Measurements from ENCODE around the gene ROR2. TPM values are rescaled to one million over a fixed set of nuclear protein-coding genes. Genes with fewer than 3 reads are reported as not detected.

Gene ROR2
- total and polyA plus RNA-seq, 2 of the 13 experiments (the other 11 are each of a cell fraction or from before 2014, with no cell fraction given) = not detected

DNA sequence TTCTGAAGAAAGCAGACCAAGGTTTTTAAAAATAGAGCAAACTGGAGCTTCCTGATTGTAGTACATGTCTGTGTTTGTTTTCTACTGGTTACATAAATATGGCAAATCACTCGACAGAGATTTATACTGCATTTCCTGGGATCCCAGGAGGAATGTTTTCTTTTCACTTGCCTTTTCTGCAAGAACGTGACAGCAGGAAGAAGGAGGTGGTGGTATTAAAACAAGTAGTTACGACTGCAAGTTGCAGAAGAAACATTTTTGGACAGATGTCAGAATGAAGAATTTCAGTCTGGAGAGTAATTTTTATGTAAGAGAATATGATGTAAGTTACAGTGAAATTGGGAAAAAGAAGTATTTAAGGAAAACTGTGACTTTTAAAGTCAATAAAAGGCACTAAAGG, 272.7 kb downstream of the ROR2 start:
- Histone ChIP-seq H3K27ac (ENCODE audit: extremely low read length, insufficient read depth, low read length) (no peak overlapping the region), H3K4me1 (ENCODE audit: insufficient read depth, low read length) (no peaks in the 10 kb centered on the region), H3K9ac (ENCODE audit: insufficient read depth, low read depth, low read length) (no peak overlapping the region), H3K4me3 (replicated peaks in 1 of 3; ENCODE audit: insufficient read depth in 1 of 3, low read depth in 2 of 3, low read length in 3 of 3) (no peak overlapping the region), H3K27me3 (ENCODE audit: control insufficient read depth in 1 of 2, insufficient read depth in 2 of 2, low read length in 2 of 2) (peaks cover 0 to 7% of the 10 kb centered on the region in 2 experiments; a peak in 2 of 5 replicates), H3K36me3 (replicated peaks in 1 of 2; ENCODE audit: control insufficient read depth in 1 of 2, insufficient read depth in 2 of 2, low read length in 2 of 2) (no peaks in the 10 kb centered on the region), H3K79me2 (ENCODE audit: insufficient read depth, low read length) (no peaks in the 10 kb centered on the region), H2AFZ (ENCODE audit: low read length) (no peak overlapping the region), H3K4me2 (ENCODE audit: low read depth, low read length) (no peak overlapping the region), H3K9me3 (ENCODE audit: low read length) (no peaks in the 10 kb centered on the region), H4K20me1 (ENCODE audit: insufficient read depth, low read length) (no peaks in the 10 kb centered on the region)
- intact Hi-C loops (cut with micrococcal nuclease; ENCODE audit: unreplicated experiment) = loop anchor here (5.0 to 10.0 kb wide), 3 partner anchors 243 to 695 kb away; no protein-coding TSS in a partner anchor
- ChIA-PET POLR2A (no interaction called here), CTCF (ENCODE audit: low intra/inter-chr PET ratio, low total read pairs) (no interaction called here)
- DNase-seq (ENCODE audit: low spot score) (no peak), ATAC-seq (no peak), FAIRE-seq (no peak)
- WGBS (ENCODE audit: low lambda C conversion rate) = 2% methylated on average over 3 of the region's 3 CpGs
- no peak for TF ChIP-seq TEAD2 (CRISPR knock-in tag; IDR thresholded peaks at IDR 0.05)
- TF ChIP-seq ISL2 (CRISPR knock-in tag; IDR thresholded peaks at IDR 0.05) = no peak
- TF ChIP-seq ZNF878 (CRISPR knock-in tag; IDR thresholded peaks at IDR 0.05) = no peak
- BruUV-seq (replicated peaks) = no TSS peak
- in situ Hi-C loops (cut with HindIII; ENCODE audit: extremely low pct_ligation_motif_present, low pct_unique_long_range_greater_than_20kb) = no loop called here

DNA sequence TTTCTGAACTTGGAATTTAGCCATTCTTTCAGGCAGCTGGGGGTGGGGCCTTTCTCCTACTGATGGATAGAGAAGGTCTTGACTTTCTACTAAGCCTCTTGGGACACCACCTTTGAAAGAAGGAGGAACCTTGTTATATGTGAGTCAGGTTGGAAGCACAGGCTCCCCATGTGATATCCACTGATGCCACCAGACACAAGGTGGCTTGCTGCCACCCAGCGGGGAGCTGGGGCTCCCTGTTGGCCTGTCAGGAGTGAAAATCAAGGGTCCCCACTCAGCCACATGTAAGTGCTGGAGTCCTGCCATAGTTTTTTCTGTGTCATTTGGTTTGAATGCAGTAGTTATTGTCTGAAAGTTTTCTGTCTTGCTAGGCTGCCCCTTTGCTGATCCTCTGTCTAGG, 274.0 kb downstream of the ROR2 start:
- peak; percentile 15 for FAIRE-seq
- Histone ChIP-seq H3K79me2 (ENCODE audit: insufficient read depth, low read length) (no peaks in the 10 kb centered on the region), H3K27me3 (ENCODE audit: control insufficient read depth in 1 of 2, insufficient read depth in 2 of 2, low read length in 2 of 2) (no peaks in the 10 kb centered on the region; a peak in 2 of 5 replicates), H3K9me3 (ENCODE audit: low read length) (no peaks in the 10 kb centered on the region), H3K4me3 (replicated peaks in 1 of 3; ENCODE audit: insufficient read depth in 1 of 3, low read depth in 2 of 3, low read length in 3 of 3) (no peak overlapping the region), H4K20me1 (ENCODE audit: insufficient read depth, low read length) (no peaks in the 10 kb centered on the region), H2AFZ (ENCODE audit: low read length) (no peak overlapping the region), H3K4me1 (ENCODE audit: insufficient read depth, low read length) (no peaks in the 10 kb centered on the region), H3K4me2 (ENCODE audit: low read depth, low read length) (no peak overlapping the region), H3K27ac (ENCODE audit: extremely low read length, insufficient read depth, low read length) (no peak overlapping the region), H3K36me3 (replicated peaks in 1 of 2; ENCODE audit: control insufficient read depth in 1 of 2, insufficient read depth in 2 of 2, low read length in 2 of 2) (no peaks in the 10 kb centered on the region), H3K9ac (ENCODE audit: insufficient read depth, low read depth, low read length) (no peak overlapping the region)
- in situ Hi-C loops (cut with HindIII; ENCODE audit: extremely low pct_ligation_motif_present, low pct_unique_long_range_greater_than_20kb) (no loop called here), intact Hi-C loops (cut with micrococcal nuclease; ENCODE audit: unreplicated experiment) (loop anchor here (1.0 to 10.0 kb wide), 4 partner anchors 241 to 761 kb away; no protein-coding TSS in a partner anchor)
- no CpG with 5 or more reads among the region's 1 CpG for WGBS (ENCODE audit: low lambda C conversion rate)
- TF ChIP-seq, protein P1, sequence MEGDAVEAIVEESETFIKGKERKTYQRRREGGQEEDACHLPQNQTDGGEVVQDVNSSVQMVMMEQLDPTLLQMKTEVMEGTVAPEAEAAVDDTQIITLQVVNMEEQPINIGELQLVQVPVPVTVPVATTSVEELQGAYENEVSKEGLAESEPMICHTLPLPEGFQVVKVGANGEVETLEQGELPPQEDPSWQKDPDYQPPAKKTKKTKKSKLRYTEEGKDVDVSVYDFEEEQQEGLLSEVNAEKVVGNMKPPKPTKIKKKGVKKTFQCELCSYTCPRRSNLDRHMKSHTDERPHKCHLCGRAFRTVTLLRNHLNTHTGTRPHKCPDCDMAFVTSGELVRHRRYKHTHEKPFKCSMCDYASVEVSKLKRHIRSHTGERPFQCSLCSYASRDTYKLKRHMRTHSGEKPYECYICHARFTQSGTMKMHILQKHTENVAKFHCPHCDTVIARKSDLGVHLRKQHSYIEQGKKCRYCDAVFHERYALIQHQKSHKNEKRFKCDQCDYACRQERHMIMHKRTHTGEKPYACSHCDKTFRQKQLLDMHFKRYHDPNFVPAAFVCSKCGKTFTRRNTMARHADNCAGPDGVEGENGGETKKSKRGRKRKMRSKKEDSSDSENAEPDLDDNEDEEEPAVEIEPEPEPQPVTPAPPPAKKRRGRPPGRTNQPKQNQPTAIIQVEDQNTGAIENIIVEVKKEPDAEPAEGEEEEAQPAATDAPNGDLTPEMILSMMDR (CRISPR knock-in tag; IDR thresholded peaks at IDR 0.05) = peak; percentile 72
- TF ChIP-seq PPARG (CRISPR knock-in tag; conservative IDR thresholded peaks at IDR 0.05) = no peak
- TF ChIP-seq SMC3 (IDR thresholded peaks at IDR 0.05; ENCODE audit: low read length) = peak; percentile 64
- TF ChIP-seq STAG1 (CRISPR knock-in tag; IDR thresholded peaks at IDR 0.05) = peak; percentile 83
- DNase-seq (ENCODE audit: low spot score) = peak; percentile 15
- no TSS peak for BruUV-seq (replicated peaks)
- POLR2A ChIA-PET = no interaction called here
- CTCF ChIA-PET (ENCODE audit: low intra/inter-chr PET ratio, low total read pairs) = interaction anchor here (1.2 to 1.6 kb wide), 2 partner anchors 691 to 761 kb away, joined by 3 to 9 read pairs; no protein-coding TSS in a partner anchor
- peak; percentile 88 for ATAC-seq
